Choroid plexus epithelial cell (primary cell): ENCODE measurements around the gene ABCD2.

Experiments
- DNase-seq: peaks from one replicate; pipeline ENCODE4 v3.0.0-alpha.2; 2010; ENCODE audit warnings: low read depth
- H3K4me3 ChIP-seq: 2 replicates; pipeline ENCODE4 v1.5.1; 2011; ENCODE audit warnings: low read depth, mild to moderate bottlenecking, control low read depth, low read length, moderate library complexity
- TF ChIP-seq, protein P1 (sequence below): conservative IDR thresholded peaks from 2 replicates; pipeline ENCODE4 v1.5.1; 2011; ENCODE audit warnings: low read depth, mild to moderate bottlenecking, control low read depth, inconsistent platforms, low read length, moderate library complexity

Gene ABCD2

GRCh38 chr12:39621670-39622069, 2.1 kb upstream of the ABCD2 start:
- DNase-seq, result no peak
- TF ChIP-seq, protein P1, sequence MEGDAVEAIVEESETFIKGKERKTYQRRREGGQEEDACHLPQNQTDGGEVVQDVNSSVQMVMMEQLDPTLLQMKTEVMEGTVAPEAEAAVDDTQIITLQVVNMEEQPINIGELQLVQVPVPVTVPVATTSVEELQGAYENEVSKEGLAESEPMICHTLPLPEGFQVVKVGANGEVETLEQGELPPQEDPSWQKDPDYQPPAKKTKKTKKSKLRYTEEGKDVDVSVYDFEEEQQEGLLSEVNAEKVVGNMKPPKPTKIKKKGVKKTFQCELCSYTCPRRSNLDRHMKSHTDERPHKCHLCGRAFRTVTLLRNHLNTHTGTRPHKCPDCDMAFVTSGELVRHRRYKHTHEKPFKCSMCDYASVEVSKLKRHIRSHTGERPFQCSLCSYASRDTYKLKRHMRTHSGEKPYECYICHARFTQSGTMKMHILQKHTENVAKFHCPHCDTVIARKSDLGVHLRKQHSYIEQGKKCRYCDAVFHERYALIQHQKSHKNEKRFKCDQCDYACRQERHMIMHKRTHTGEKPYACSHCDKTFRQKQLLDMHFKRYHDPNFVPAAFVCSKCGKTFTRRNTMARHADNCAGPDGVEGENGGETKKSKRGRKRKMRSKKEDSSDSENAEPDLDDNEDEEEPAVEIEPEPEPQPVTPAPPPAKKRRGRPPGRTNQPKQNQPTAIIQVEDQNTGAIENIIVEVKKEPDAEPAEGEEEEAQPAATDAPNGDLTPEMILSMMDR, result no peak
- H3K4me3 ChIP-seq, result no peak overlapping the region

- no peak for DNase-seq
- peak overlapping the region; percentile 55 for H3K4me3 ChIP-seq
- TF ChIP-seq, protein P1, result no peak
Observed at GRCh38 chr12:39620659-39621658, 1.4 kb upstream of the ABCD2 start.

- TF ChIP-seq, protein P1, result no peak
- DNase-seq, result no peak
- peak overlapping the region; percentile 55 for H3K4me3 ChIP-seq
Observed at GRCh38 chr12:39619316-39619659, 315 bp downstream of the ABCD2 start.

DNA sequence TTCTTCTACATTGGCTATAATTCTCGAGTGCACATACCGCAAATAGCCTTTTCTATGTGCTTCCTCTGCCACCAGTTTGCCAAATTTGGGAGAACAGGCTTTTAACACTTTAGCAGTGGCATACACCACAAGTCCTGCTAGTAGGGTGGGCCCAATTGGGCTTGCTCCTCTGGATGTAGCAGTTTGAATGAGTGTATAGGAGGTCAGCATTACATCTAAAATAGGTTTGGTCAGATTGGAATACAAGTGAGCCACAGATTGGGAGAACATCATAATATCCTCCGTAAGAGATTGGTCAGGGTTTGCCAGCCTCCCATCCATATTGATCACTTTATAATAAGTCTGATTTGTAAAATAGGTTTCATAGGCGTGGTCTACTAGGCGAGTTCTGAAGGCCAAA, 902 bp downstream of the ABCD2 start:
- DNase-seq, result no peak
- H3K4me3 ChIP-seq, result no peak overlapping the region
- TF ChIP-seq, protein P1, result no peak

- DNase-seq, result no peak
- TF ChIP-seq, protein P1, result no peak
- no peak overlapping the region for H3K4me3 ChIP-seq
Observed at GRCh38 chr12:39617887-39618286, 1.7 kb downstream of the ABCD2 start.

DNA sequence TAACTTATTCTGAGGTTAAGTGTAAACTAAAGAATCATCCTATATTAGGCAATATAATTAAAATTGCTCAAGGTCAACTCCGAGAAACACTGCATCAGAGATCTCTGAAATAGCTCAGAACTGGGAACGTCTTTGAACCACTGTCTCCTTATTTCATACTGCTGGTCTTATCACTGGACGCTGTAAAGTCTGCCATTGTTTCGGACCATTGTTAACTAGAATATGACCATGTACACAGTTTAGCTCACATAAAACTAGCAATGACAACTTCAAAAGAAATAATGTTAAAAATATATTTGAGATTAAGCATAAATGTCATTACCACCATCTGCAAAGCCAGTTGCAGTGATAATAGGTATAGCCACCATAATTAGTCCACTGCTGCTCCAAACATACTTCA, 2.9 kb downstream of the ABCD2 start:
- DNase-seq, result no peak
- TF ChIP-seq, protein P1, result no peak
- no peak overlapping the region for H3K4me3 ChIP-seq

GRCh38 chr12:39616251-39616650, 3.4 kb downstream of the ABCD2 start:
- no peak overlapping the region for H3K4me3 ChIP-seq
- DNase-seq, result no peak
- TF ChIP-seq, protein P1, result no peak
